Panc1 (cell line): ENCODE results near the gene DCP1A. TPM values are rescaled to one million over a fixed set of nuclear protein-coding genes. Genes with fewer than 3 reads are reported as not detected.

Experiments
- ATAC-seq: fragments of 200-7000 bp; cut with Tn5 transposase; 2 replicates; pipeline ENCODE4 v1.9.1; 2020; ENCODE audit warnings: mild to moderate bottlenecking, moderate library complexity
- BruUV-seq: library from RNA; stranded (reverse); fragments of 400-500 nt; replicated peaks from 2 replicates; lab custom pipeline; 2021; lab: Mats Ljungman, UMichigan
- CTCF ChIA-PET: fragments of 300-600 bp; sonication (Branson Sonifier 250); formaldehyde crosslinking; loops from one replicate; lab custom pipeline; 2022; ENCODE audit warnings: antibody characterized with exemption; lab: Charles Lee
- POLR2A ChIA-PET: fragments of 300-600 bp; sonication (Branson Sonifier 250); formaldehyde crosslinking; loops from one replicate; lab custom pipeline; 2022; ENCODE audit warnings: antibody characterized with exemption; lab: Charles Lee
- DNase-seq: peaks from one replicate; pipeline ENCODE4 v3.0.0-alpha.2; 2010; ENCODE audit warnings: low read depth, low spot score
- H3K27ac ChIP-seq: 2 replicates; pipeline ENCODE4 v1.5.1; 2011; ENCODE audit warnings: mild to moderate bottlenecking, low read length, inconsistent platforms
- H3K27me3 ChIP-seq: fragments of 200-500 bp; sonication (Bioruptor generic); 2 replicates; pipeline ENCODE4 v1.6.0; 2014; ENCODE audit warnings: low read length, inconsistent platforms; ENCODE audit not compliant: control insufficient read depth, insufficient read depth
- H3K36me3 ChIP-seq: fragments of 200-500 bp; sonication (Bioruptor generic); 2 replicates; pipeline ENCODE4 v1.5.1; 2014; ENCODE audit warnings: inconsistent platforms, mild to moderate bottlenecking, low read length, moderate library complexity; ENCODE audit not compliant: control insufficient read depth, insufficient read depth
- H3K4me1 ChIP-seq: 2 replicates; pipeline ENCODE4 v1.5.1; 2011; ENCODE audit warnings: inconsistent platforms, mild to moderate bottlenecking, low read length, moderate library complexity; ENCODE audit not compliant: control insufficient read depth, insufficient read depth
- H3K4me3 ChIP-seq, 2 experiments: 2 replicates each; pipeline ENCODE4 v1.5.1; 2011 to 2012; ENCODE audit warnings: low read depth in 2 of 2, low read length in 2 of 2, mild to moderate bottlenecking in 2 of 2, inconsistent platforms in 1 of 2, moderate library complexity in 1 of 2
- H3K9me3 ChIP-seq: fragments of 200-500 bp; sonication (Bioruptor generic); 2 replicates; pipeline ENCODE4 v1.5.1; 2014; ENCODE audit warnings: low read depth, mild to moderate bottlenecking, inconsistent platforms, low read length, moderate library complexity; ENCODE audit not compliant: control insufficient read depth, insufficient read depth
- CTCF ChIP-seq: fragments of 450-650 bp; IDR thresholded peaks from 2 replicates; pipeline ENCODE4 v1.5.1; 2017; ENCODE audit warnings: mild to moderate bottlenecking
- POLR2AphosphoS5 ChIP-seq: IDR thresholded peaks from 2 replicates; pipeline ENCODE4 v1.6.1; 2012; ENCODE audit warnings: mild to moderate bottlenecking, low read depth, low read length, moderate library complexity
- REST ChIP-seq, 2 experiments: IDR thresholded peaks; 2 replicates each; pipeline ENCODE4 v1.6.1; 2011 to 2012; ENCODE audit warnings: low read depth in 2 of 2, control low read depth in 1 of 2, low read length in 1 of 2, mild to moderate bottlenecking in 1 of 2, moderate library complexity in 1 of 2; ENCODE audit not compliant: insufficient read depth in 1 of 2
- SIN3A ChIP-seq: IDR thresholded peaks from 2 replicates; pipeline ENCODE4 v1.6.1; 2012; ENCODE audit warnings: low read depth, mild to moderate bottlenecking, low read length, moderate library complexity, borderline replicate concordance; ENCODE audit not compliant: insufficient read depth
- TCF7L2 ChIP-seq: IDR thresholded peaks from 2 replicates; pipeline ENCODE4 v1.6.1; 2011; ENCODE audit warnings: mild to moderate bottlenecking, low read depth, low read length, inconsistent platforms
- in situ Hi-C: cut with HindIII; loops from 2 replicates; pipeline ENCODE4 v1.10.0; 2016; ENCODE audit warnings: low sequenced_read_pairs, low pct_unique_long_range_greater_than_20kb
- intact Hi-C: fragments of 100-400 bp; cut with micrococcal nuclease; formaldehyde crosslinking; loops from one replicate; pipeline ENCODE4 v1.10.0; 2022; ENCODE audit not compliant: unreplicated experiment
- total RNA-seq: library from RNA; stranded (reverse); gene quantifications from one replicate; pipeline ENCODE4 v1.2.1, GENCODE V29; 2021; ENCODE audit not compliant: unreplicated experiment

DCP1A gene
- total RNA-seq, 1 experiment from 2014 or later, result 14.4 TPM

GRCh38 chr3:53331871-53332270, 15.5 kb downstream of the DCP1A start:
- CTCF ChIA-PET, result no interaction called here
- ATAC-seq (no peak), DNase-seq (no peak)
- H3K4me1 ChIP-seq, result no peaks in the 10 kb centered on the region
- TF ChIP-seq REST (IDR thresholded peaks at IDR 0.05; ENCODE audit: insufficient read depth in 1 of 2, low read depth in 2 of 2, low read length in 1 of 2) (no peak), TCF7L2 (no peak), CTCF (no peak), POLR2AphosphoS5 (no peak), SIN3A (no peak)
- intact Hi-C loops (no loop called here), in situ Hi-C loops (no loop called here)
- no TSS peak for BruUV-seq
- H3K36me3 ChIP-seq, result no peaks in the 10 kb centered on the region
- POLR2A ChIA-PET, result no interaction called here
- no peaks in the 10 kb centered on the region for H3K9me3 ChIP-seq
- H3K27ac ChIP-seq, result no peak overlapping the region
- no peaks in the 10 kb centered on the region for H3K27me3 ChIP-seq
- H3K4me3 ChIP-seq, result no peak overlapping the region

GRCh38 chr3:53329897-53330296, 17.4 kb downstream of the DCP1A start:
- H3K4me1 ChIP-seq, result no peaks in the 10 kb centered on the region
- H3K27ac ChIP-seq, result no peak overlapping the region
- TF ChIP-seq CTCF (no peak), SIN3A (no peak), REST (IDR thresholded peaks at IDR 0.05; ENCODE audit: insufficient read depth in 1 of 2, low read depth in 2 of 2, low read length in 1 of 2) (no peak), POLR2AphosphoS5 (no peak), TCF7L2 (no peak)
- H3K36me3 ChIP-seq, result no peaks in the 10 kb centered on the region
- DNase-seq (no peak), ATAC-seq (no peak)
- in situ Hi-C loops, result no loop called here
- BruUV-seq, result no TSS peak
- no peaks in the 10 kb centered on the region for H3K27me3 ChIP-seq
- ChIA-PET CTCF (interaction anchor here (0.6 kb wide), 2 partner anchors 65 to 169 kb away, joined by 3 to 4 read pairs; no protein-coding TSS in a partner anchor), POLR2A (interaction anchor here (0.7 kb wide), 1 partner anchor 29 kb away, joined by 5 read pairs; no protein-coding TSS in a partner anchor)
- no peak overlapping the region for H3K4me3 ChIP-seq
- intact Hi-C loops, result no loop called here
- no peaks in the 10 kb centered on the region for H3K9me3 ChIP-seq
